Measurements from ENCODE around the gene GPS2.

Gene GPS2, protein sequence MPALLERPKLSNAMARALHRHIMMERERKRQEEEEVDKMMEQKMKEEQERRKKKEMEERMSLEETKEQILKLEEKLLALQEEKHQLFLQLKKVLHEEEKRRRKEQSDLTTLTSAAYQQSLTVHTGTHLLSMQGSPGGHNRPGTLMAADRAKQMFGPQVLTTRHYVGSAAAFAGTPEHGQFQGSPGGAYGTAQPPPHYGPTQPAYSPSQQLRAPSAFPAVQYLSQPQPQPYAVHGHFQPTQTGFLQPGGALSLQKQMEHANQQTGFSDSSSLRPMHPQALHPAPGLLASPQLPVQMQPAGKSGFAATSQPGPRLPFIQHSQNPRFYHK

GRCh38 chr17:7314719-7315569, at the start of gene GPS2:
TSS of gene GPS2 (minus strand) at chr17:7315360. CDS start at chr17:7315052, 308 bp downstream.
- Mint-ChIP-seq H3K36me3 (ENCODE audit: low read depth) (peaks cover 59% of the 10 kb centered on the region), H3K4me1 (peaks cover 40% of the 10 kb centered on the region)

DNA sequence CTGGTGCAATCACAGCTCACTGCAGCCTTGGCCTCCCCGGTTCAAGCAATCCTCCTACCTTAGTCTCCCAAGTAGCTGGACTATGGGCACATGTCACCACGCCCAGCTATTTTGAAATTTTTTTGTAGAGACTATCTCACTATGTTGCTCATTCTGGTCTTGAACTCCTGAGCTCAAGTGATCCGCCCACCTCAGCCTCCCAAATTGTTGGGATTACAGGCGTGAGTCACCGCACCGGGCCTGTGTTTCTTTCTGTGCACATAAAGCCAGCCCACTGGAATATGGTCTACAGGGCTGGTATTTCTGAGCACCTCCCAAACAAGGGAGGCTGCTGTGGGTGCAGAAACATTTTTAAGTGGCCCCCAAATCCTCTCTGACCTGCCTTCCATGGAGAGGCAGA, 48.2 kb upstream of the GPS2 start:
- no peaks in the 10 kb centered on the region for H3K9me3 Mint-ChIP-seq

More at GRCh38 chr17:7314719-7315569, at the start of gene GPS2:
- Mint-ChIP-seq H3K27me3 (ENCODE audit: low read depth) (no peaks in the 10 kb centered on the region), H3K27ac (peak within 1 kb of the TSS; percentile 78 to 98 (median 85)), H3K4me3 (peak within 1 kb of the TSS; percentile 87 to 90 (median 87)), H3K9me3 (no peaks in the 10 kb centered on the region)
- TF ChIP-seq, protein P1, sequence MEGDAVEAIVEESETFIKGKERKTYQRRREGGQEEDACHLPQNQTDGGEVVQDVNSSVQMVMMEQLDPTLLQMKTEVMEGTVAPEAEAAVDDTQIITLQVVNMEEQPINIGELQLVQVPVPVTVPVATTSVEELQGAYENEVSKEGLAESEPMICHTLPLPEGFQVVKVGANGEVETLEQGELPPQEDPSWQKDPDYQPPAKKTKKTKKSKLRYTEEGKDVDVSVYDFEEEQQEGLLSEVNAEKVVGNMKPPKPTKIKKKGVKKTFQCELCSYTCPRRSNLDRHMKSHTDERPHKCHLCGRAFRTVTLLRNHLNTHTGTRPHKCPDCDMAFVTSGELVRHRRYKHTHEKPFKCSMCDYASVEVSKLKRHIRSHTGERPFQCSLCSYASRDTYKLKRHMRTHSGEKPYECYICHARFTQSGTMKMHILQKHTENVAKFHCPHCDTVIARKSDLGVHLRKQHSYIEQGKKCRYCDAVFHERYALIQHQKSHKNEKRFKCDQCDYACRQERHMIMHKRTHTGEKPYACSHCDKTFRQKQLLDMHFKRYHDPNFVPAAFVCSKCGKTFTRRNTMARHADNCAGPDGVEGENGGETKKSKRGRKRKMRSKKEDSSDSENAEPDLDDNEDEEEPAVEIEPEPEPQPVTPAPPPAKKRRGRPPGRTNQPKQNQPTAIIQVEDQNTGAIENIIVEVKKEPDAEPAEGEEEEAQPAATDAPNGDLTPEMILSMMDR (IDR thresholded peaks at IDR 0.05; ENCODE audit: unreplicated experiment in 3 of 3) = no peak

GRCh38 chr17:7361906-7362305, 46.7 kb upstream of the GPS2 start:
- no peaks in the 10 kb centered on the region for H3K4me1 Mint-ChIP-seq
- TF ChIP-seq, protein P1 (IDR thresholded peaks at IDR 0.05; ENCODE audit: unreplicated experiment in 3 of 3) = no peak
- H3K36me3 Mint-ChIP-seq (ENCODE audit: low read depth) = no peaks in the 10 kb centered on the region
- no peak overlapping the region for H3K27ac Mint-ChIP-seq
- H3K27me3 Mint-ChIP-seq (ENCODE audit: low read depth) = peaks cover 13% of the 10 kb centered on the region
- no peak overlapping the region for H3K4me3 Mint-ChIP-seq
- no peaks in the 10 kb centered on the region for H3K9me3 Mint-ChIP-seq

More for the DNA sequence above, 48.2 kb upstream of the GPS2 start:
- TF ChIP-seq, protein P1 (IDR thresholded peaks at IDR 0.05; ENCODE audit: unreplicated experiment in 3 of 3) = no peak
- H3K4me1 Mint-ChIP-seq = no peaks in the 10 kb centered on the region
- H3K27me3 Mint-ChIP-seq (ENCODE audit: low read depth) = peaks cover 10% of the 10 kb centered on the region
- H3K27ac Mint-ChIP-seq = no peak overlapping the region
- no peak overlapping the region for H3K4me3 Mint-ChIP-seq
- H3K36me3 Mint-ChIP-seq (ENCODE audit: low read depth) = no peaks in the 10 kb centered on the region

DNA sequence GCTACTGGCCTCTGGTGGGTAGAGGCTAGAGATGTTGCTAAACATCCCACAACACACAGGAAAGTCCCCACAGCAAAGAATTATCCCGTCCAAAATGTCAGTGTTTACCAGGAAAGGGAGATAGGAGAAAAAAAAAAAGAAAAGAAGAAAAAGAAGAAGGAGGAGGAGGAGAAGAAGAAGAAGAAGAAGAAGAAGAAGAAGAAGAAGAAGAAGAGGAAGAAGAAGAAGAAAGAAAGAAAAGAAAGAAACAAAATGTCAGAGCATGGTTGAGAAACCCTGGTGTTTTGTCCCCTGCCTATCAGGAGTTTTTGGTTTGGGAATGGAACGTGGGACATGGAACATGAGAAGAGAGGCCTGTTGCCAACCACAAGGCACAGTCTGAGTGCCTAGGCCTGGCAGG, 42.2 kb upstream of the GPS2 start:
- no peaks in the 10 kb centered on the region for H3K36me3 Mint-ChIP-seq (ENCODE audit: low read depth)
- TF ChIP-seq, protein P1 (IDR thresholded peaks at IDR 0.05; ENCODE audit: unreplicated experiment in 3 of 3) = no peak
- no peak overlapping the region for H3K4me3 Mint-ChIP-seq
- no peak overlapping the region for H3K27ac Mint-ChIP-seq
- H3K27me3 Mint-ChIP-seq (ENCODE audit: low read depth) = peaks cover 13% of the 10 kb centered on the region
- no peaks in the 10 kb centered on the region for H3K9me3 Mint-ChIP-seq
- peaks cover 20% of the 10 kb centered on the region for H3K4me1 Mint-ChIP-seq

GRCh38 chr17:7356756-7357155, 41.6 kb upstream of the GPS2 start:
- TF ChIP-seq, protein P1 (IDR thresholded peaks at IDR 0.05; ENCODE audit: unreplicated experiment in 3 of 3) = no peak
- Mint-ChIP-seq H3K9me3 (no peaks in the 10 kb centered on the region), H3K4me3 (no peak overlapping the region), H3K27me3 (ENCODE audit: low read depth) (peaks cover 8% of the 10 kb centered on the region), H3K4me1 (peaks cover 21% of the 10 kb centered on the region), H3K36me3 (ENCODE audit: low read depth) (no peaks in the 10 kb centered on the region), H3K27ac (no peak overlapping the region)

Measured in nephron (organoid).